K562 (cell line): ENCODE results near the gene PSMA5. TPM values are rescaled to one million over a fixed set of nuclear protein-coding genes. Genes with fewer than 3 reads are reported as not detected.
A peak's percentile ranks its signal among the peaks of the same experiment; 100 is the strongest.

ENCODE experiments used
- ATF3 ChIP-seq, 2 experiments: fragments of 450-650 bp in 1 of 2; sonication (generic) in 1 of 2; formaldehyde crosslinking in 1 of 2; IDR thresholded peaks in 1 of 2; conservative IDR thresholded peaks in 1 of 2; 2 replicates each; pipeline versions ENCODE4 v1.6.1 to v1.8.1; 2016 to 2023; ENCODE audit warnings: mild to moderate bottlenecking in 2 of 2, moderate library complexity in 2 of 2, inconsistent platforms in 1 of 2, missing genetic modification reagents in 1 of 2
- COPS2 ChIP-seq: fragments of 450-650 bp; conservative IDR thresholded peaks from 2 replicates; pipeline ENCODE4 v1.6.1; 2016; ENCODE audit warnings: mild to moderate bottlenecking, moderate library complexity
- ELF1 ChIP-seq: fragments of 200-800 bp; sonication (Bioruptor generic); IDR thresholded peaks from 2 replicates; pipeline ENCODE4 v1.6.1; 2016; ENCODE audit warnings: missing genetic modification characterization, missing compliant biosample characterization
- ESRRA ChIP-seq: fragments of 450-650 bp; IDR thresholded peaks from 2 replicates; pipeline ENCODE4 v1.6.1; 2014; ENCODE audit warnings: low read depth, mild to moderate bottlenecking, moderate library complexity, borderline replicate concordance
- ETV1 ChIP-seq: fragments of 450-650 bp; conservative IDR thresholded peaks from 2 replicates; pipeline ENCODE4 v1.6.1; 2016; ENCODE audit warnings: missing genetic modification characterization, control low read depth, low read depth, missing compliant biosample characterization
- JUN ChIP-seq, 2 experiments: sonication (generic) in 1 of 2; formaldehyde crosslinking in 1 of 2; IDR thresholded peaks; 2 replicates each; pipeline versions ENCODE4 v1.6.1 to v1.8.0; 2012 to 2022; ENCODE audit warnings: borderline replicate concordance in 2 of 2, mild to moderate bottlenecking in 2 of 2, improper control_type of control experiment in 1 of 2, low read depth in 1 of 2, low read length in 1 of 2, missing genetic modification reagents in 1 of 2
- KHSRP ChIP-seq: fragments of 450-650 bp; IDR thresholded peaks from 2 replicates; pipeline ENCODE4 v1.6.1; 2017
- NR3C1 ChIP-seq: sonication (generic); formaldehyde crosslinking; IDR thresholded peaks from 2 replicates; pipeline ENCODE4 v1.8.1; 2022; ENCODE audit warnings: missing genetic modification reagents
- RNF2 ChIP-seq: sonication (generic); IDR thresholded peaks from 2 replicates; pipeline ENCODE4 v1.6.1; 2016
- TAF15 ChIP-seq: fragments of 200-400 bp; formaldehyde crosslinking; IDR thresholded peaks from 2 replicates; pipeline ENCODE4 v1.6.1; 2017; ENCODE audit warnings: mild to moderate bottlenecking, low read depth, low read length, moderate library complexity
- THRAP3 ChIP-seq: fragments of 450-650 bp; IDR thresholded peaks from 2 replicates; pipeline ENCODE4 v1.6.1; 2016; ENCODE audit warnings: mild to moderate bottlenecking, inconsistent platforms, borderline replicate concordance
- ZC3H11A ChIP-seq: IDR thresholded peaks from 2 replicates; pipeline ENCODE4 v1.6.1; 2012; ENCODE audit warnings: low read depth, low read length, improper control_type of control experiment
- ZNF146 ChIP-seq: IDR thresholded peaks from one replicate; pipeline ENCODE4 v1.6.1; 2018; ENCODE audit warnings: missing compliant biosample characterization; ENCODE audit not compliant: unreplicated experiment
- ZNF644 ChIP-seq: fragments of 200-800 bp; sonication (Bioruptor generic); IDR thresholded peaks from 2 replicates; pipeline ENCODE4 v1.6.1; 2016; ENCODE audit warnings: low read depth, missing genetic modification characterization, missing compliant biosample characterization
- polyA plus RNA-seq, 8 experiments: library from polyadenylated mRNA; depleted of rRNA in 4 of 8; stranded (reverse) in 5 of 8; unstranded in 3 of 8; fragments of >200 nt; fragmentation: Nextera tagmentation in 2 of 8; fragmentation: Illumina TruSeq in 1 of 8; extraction: Ambion mirVana in 2 of 8; extraction: Trizol in 1 of 8; gene quantifications; 2 replicates each; pipeline versions ENCODE4 v1.2.1 to v1.2.3, GENCODE V29; 2011 to 2014; ENCODE audit warnings: inconsistent platforms in 1 of 8, missing spikeins in 1 of 8
- total RNA-seq, 7 experiments: library from RNA; depleted of rRNA in 6 of 7; stranded (reverse); fragments of >200 nt in 6 of 7; fragmentation: Illumina TruSeq in 2 of 7; extraction: Trizol in 2 of 7; gene quantifications; 2 replicates each; pipeline versions ENCODE4 v1.2.1 to v1.2.3, GENCODE V29; 2011 to 2021; ENCODE audit warnings: low replicate concordance in 1 of 7
- TF ChIP-seq, protein P1 (sequence below): sonication (generic); formaldehyde crosslinking; IDR thresholded peaks from 2 replicates; pipeline ENCODE4 v1.8.0; 2022; ENCODE audit warnings: mild to moderate bottlenecking, missing genetic modification reagents
- TF ChIP-seq, protein P2 (sequence below): fragments of 450-650 bp; conservative IDR thresholded peaks from 2 replicates; pipeline ENCODE4 v1.6.1; 2016; ENCODE audit warnings: missing genetic modification characterization, low read depth, mild to moderate bottlenecking, control low read depth, missing compliant biosample characterization
- TF ChIP-seq, protein P3 (sequence below): fragments of 250-450 bp; sonication (Bioruptor Pico); IDR thresholded peaks from 2 replicates; pipeline ENCODE4 v1.4.0; 2020

Gene PSMA5
- total and polyA plus RNA-seq, 9 of the 15 experiments (the other 6 are each of a cell fraction or from before 2014, with no cell fraction given), result 82.6 to 542 (median 287) TPM

DNA sequence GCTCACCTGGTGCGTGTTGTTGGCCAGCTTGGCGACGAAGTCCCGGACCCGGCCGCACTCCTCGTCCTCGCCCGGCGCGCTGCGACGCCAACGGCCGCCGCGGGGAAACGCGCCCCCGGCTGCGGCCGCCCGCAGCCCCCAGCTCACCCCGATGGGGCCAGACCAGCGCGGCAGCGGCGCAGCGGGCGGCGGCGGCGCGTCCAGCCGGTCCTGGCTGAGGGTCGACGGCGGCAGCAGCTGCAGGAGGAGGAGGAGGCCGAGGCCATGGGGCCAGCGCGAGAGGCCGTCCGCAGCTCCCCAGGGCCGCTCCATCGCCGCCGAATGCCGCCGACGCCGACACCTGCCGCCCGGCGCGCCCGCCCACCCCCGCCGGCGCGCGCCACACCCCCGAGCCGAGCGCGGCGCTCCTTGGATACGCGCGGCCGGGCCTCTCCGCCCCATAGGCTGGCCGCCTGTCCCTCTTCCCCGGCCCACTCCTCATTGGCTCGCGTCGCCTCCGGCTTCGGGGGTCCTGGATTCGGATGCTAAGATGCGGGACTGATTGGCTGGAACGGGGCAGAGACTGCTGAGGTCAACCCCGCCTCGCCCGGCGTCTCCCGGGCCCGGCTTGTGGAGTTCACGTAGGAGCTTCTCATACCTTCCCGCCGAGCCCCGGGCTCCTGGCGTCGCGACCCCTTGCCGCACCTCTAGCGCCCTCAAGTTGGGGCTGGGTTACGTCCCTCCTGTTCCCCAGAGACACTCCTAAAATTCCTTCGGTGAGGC lies 28.5 kb downstream of the PSMA5 start, which contains the start of gene SORT1 (continued):
- TF ChIP-seq ATF3 (IDR thresholded peaks at IDR 0.05) (no peak), ATF3 (CRISPR knock-in tag; conservative IDR thresholded peaks at IDR 0.05) (no peak), KHSRP (no peak), JUN (IDR thresholded peaks at IDR 0.05; ENCODE audit: borderline replicate concordance, low read depth, low read length) (no peak), JUN (CRISPR knock-in tag; IDR thresholded peaks at IDR 0.05; ENCODE audit: borderline replicate concordance) (no peak), ELF1 (tag) (no peak), ZNF644 (tag) (no peak), TAF15 (no peak), COPS2 (no peak), ZNF146 (no peak), NR3C1 (CRISPR knock-in tag) (no peak), RNF2 (no peak), ESRRA (no peak; the same call in 1 of the 2 replicates), ETV1 (tag) (no peak), ZC3H11A (no peak), THRAP3 (no peak)
- TF ChIP-seq, protein P1, sequence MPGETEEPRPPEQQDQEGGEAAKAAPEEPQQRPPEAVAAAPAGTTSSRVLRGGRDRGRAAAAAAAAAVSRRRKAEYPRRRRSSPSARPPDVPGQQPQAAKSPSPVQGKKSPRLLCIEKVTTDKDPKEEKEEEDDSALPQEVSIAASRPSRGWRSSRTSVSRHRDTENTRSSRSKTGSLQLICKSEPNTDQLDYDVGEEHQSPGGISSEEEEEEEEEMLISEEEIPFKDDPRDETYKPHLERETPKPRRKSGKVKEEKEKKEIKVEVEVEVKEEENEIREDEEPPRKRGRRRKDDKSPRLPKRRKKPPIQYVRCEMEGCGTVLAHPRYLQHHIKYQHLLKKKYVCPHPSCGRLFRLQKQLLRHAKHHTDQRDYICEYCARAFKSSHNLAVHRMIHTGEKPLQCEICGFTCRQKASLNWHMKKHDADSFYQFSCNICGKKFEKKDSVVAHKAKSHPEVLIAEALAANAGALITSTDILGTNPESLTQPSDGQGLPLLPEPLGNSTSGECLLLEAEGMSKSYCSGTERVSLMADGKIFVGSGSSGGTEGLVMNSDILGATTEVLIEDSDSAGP (CRISPR knock-in tag), result no peak
- TF ChIP-seq, protein P2, sequence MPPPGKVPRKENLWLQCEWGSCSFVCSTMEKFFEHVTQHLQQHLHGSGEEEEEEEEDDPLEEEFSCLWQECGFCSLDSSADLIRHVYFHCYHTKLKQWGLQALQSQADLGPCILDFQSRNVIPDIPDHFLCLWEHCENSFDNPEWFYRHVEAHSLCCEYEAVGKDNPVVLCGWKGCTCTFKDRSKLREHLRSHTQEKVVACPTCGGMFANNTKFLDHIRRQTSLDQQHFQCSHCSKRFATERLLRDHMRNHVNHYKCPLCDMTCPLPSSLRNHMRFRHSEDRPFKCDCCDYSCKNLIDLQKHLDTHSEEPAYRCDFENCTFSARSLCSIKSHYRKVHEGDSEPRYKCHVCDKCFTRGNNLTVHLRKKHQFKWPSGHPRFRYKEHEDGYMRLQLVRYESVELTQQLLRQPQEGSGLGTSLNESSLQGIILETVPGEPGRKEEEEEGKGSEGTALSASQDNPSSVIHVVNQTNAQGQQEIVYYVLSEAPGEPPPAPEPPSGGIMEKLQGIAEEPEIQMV (tag), result no peak
- TF ChIP-seq, protein P3, sequence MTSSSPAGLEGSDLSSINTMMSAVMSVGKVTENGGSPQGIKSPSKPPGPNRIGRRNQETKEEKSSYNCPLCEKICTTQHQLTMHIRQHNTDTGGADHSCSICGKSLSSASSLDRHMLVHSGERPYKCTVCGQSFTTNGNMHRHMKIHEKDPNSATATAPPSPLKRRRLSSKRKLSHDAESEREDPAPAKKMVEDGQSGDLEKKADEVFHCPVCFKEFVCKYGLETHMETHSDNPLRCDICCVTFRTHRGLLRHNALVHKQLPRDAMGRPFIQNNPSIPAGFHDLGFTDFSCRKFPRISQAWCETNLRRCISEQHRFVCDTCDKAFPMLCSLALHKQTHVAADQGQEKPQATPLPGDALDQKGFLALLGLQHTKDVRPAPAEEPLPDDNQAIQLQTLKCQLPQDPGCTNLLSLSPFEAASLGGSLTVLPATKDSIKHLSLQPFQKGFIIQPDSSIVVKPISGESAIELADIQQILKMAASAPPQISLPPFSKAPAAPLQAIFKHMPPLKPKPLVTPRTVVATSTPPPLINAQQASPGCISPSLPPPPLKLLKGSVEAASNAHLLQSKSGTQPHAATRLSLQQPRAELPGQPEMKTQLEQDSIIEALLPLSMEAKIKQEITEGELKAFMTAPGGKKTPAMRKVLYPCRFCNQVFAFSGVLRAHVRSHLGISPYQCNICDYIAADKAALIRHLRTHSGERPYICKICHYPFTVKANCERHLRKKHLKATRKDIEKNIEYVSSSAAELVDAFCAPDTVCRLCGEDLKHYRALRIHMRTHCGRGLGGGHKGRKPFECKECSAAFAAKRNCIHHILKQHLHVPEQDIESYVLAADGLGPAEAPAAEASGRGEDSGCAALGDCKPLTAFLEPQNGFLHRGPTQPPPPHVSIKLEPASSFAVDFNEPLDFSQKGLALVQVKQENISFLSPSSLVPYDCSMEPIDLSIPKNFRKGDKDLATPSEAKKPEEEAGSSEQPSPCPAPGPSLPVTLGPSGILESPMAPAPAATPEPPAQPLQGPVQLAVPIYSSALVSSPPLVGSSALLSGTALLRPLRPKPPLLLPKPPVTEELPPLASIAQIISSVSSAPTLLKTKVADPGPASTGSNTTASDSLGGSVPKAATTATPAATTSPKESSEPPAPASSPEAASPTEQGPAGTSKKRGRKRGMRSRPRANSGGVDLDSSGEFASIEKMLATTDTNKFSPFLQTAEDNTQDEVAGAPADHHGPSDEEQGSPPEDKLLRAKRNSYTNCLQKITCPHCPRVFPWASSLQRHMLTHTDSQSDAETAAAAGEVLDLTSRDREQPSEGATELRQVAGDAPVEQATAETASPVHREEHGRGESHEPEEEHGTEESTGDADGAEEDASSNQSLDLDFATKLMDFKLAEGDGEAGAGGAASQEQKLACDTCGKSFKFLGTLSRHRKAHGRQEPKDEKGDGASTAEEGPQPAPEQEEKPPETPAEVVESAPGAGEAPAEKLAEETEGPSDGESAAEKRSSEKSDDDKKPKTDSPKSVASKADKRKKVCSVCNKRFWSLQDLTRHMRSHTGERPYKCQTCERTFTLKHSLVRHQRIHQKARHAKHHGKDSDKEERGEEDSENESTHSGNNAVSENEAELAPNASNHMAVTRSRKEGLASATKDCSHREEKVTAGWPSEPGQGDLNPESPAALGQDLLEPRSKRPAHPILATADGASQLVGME (CRISPR knock-in tag), result 0 out of 2 replicates have a peak, but pooled peaks have one; percentile 67
